DMS79 treated with DMSO at 0.1 percent for 48 hours (cell line): ENCODE results near the gene MROH7.

Experiments
- DNase-seq: peaks from one replicate; lab custom pipeline; 2025; lab: John Stamatoyannopoulos, UW

Gene MROH7

GRCh38 chr1:54640863-54641836 is at the start of gene MROH7:
TSS of gene MROH7 (plus strand) at chr1:54641786. CDS start at chr1:54652927, 11,141 bp downstream.
- DNase-seq: no peak

DNA sequence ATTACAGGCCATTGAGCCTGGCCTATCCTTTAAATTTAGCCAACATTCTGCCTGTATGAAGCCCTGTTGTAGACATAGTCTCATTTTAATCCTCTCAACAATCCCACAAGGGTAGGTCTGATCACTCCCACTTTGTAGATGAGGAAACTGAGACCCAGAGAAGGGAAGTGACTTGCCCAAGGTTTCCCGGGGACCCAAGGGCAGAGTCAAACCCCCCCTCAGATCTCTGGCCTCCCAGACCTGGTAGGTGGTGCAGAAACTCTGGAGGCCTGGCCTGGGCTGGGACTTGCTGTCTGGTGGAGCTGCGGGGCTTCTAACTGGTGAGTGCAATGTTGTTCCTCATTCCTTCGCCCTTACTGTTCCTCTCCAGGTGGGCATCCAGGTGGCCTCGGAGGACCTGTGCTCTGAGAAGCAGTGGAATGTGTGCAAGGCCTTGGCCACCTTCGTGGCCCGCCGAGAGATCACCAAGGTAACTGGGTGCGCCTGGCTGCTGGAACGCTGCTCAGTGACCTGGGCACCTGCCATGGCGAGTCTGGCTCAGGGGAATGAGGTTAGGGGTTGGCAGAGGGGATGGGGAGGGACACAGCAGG is 47.9 kb upstream of the MROH7 start:
- no peak for DNase-seq

GRCh38 chr1:54594463-54594862 is 47.1 kb upstream of the MROH7 start:
- no peak for DNase-seq

GRCh38 chr1:54595956-54596498 is 45.6 kb upstream of the MROH7 start:
- DNase-seq: no peak

- no peak for DNase-seq
Measured at GRCh38 chr1:54596756-54597155, 44.8 kb upstream of the MROH7 start.

- DNase-seq: no peak
Measured at GRCh38 chr1:54597455-54598030, 44.0 kb upstream of the MROH7 start.

DNA sequence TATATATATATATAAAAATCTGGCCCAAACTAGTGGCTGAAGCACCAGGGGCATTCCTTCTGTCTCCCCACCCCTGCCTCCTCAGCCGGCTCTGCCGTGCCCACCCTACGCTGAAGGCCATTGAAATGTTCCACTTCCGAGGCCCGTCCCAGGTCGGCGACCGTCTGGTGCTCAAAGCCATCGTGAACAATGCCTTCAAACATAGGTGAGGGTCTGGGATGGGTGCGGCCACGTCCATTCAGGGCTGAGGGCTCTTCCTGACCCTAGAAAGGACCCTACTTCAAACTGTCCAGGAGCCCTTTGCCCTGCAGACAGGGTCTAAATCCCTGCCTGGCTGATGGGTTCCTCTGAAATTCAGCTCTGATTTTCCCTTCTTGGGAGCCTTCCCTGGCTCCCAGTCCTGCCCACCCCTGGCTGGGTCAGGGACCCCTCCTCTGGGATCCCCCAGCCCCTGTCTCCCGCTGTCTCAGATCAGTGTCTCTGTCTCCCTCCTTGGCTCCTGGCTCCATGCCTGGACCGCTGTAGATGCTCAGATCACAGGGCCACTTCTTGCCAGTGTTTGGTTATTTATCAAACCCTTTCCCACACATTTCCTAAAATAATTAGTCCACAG is 42.3 kb upstream of the MROH7 start:
- DNase-seq: no peak

DNA sequence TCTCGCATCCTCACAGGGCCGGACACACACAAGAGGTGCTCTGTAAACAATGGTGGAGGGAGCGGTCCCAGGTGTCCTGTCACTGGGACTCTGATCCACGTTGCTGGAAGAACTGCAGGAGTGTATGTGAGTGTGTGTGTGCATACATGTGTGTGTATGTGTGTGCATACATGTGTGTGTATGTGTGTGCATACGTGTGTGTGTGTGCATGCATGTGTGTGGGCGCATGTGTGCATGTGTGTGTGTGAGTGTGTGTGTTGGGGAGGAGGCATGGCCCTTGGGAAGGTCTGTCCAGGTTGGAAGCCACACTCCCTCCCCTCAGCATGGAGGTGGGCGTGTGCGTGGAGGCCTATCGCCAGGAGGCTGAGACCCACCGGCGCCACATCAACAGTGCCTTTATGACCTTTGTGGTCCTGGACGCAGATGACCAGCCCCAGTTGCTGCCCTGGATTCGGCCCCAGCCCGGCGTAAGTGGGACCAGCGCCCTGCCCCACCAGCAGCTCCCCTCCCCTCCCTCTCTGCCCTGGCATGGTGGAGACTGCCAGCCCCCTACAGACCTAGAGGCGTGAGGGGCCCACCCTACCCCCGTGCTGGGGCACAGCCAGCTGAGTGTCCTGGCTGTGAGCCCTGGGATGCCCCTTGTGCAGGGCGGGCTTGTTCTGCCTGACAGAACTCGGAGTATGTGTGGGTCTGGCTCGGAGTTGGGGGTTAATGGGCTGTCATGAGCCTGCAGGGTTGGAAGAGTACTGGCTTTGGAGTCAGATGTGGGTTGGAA is 40.5 kb upstream of the MROH7 start:
- no peak for DNase-seq

DNA sequence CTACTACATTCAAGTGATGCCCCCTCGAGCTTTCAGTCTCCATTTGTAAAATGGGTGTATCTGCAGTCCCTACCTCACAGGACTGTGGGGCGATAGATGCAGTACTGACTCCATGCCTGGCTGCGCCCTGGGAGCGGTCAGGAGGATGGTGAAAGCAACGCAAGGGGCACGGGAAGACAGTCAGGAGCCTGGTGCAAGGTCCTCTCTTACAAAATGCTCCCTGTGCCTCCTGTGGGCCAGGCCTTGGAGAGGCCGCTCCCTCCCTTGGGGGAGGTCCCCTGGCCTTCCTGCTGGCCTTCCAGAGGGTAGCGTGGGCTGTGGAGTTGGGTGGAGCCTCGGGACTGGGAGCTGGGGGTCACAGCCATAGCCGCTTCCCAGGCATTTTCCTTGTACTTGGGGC is 39.9 kb upstream of the MROH7 start:
- DNase-seq: no peak

GRCh38 chr1:54602554-54602953 is 39.0 kb upstream of the MROH7 start:
- DNase-seq: no peak

GRCh38 chr1:54603241-54603640 is 38.3 kb upstream of the MROH7 start:
- DNase-seq: no peak

DNA sequence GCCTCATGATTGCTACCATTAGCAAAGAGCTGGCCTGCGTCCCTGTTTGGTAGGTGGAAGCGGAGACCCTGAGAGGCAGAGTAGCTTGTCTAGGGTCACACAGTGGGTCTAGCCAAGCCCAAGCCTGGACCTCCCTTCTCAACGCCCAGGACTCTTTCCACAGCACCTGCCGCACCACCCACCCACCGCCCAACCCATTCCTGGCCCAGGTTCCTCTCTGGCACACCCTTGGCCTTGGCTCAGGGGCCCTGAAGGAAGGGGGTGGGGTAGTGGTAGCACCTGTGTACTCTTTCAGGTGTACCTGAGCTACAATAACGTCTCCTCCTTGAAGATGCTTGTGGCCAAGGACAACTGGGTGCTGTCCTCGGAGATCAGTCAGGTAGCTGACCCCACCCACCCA is 37.5 kb upstream of the MROH7 start:
- DNase-seq: no peak

DNA sequence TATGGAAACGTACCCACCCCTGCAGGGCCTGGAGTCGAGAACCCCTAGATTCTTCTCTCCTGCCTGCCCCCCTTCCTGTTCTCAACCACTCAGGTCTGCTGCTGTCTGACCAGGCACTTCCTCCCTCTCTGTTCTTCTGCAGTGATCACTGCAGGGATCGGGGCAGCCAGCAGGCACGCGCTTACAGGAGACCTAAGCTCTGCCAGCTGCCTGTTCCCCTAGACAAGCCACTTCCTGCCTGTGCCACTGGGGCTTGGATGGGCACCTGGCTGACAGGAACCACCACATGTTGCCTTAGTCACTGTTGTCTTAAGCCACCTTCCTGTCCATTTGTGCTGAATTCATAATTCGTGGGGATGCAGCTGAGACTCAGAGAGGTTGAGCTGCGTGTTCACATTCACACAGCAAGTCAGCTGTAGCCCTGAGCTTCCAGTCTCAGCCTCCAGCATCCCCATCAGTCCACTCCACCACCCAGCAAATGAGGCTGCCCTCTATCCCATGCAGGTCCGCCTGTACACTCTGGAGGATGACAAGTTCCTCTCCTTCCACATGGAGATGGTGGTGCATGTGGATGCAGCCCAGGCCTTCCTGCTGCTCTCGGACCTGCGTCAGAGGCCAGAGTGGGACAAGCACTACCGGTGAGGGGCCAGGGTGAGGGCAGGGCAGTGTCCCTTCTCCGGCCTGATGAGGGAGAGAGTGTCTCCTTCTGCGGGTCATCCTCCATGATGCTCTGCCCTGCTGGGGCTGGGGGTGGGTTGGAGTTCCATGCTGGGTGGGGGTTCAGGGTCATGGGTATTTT is 36.8 kb upstream of the MROH7 start:
- DNase-seq: no peak

GRCh38 chr1:54606096-54606989 is 35.2 kb upstream of the MROH7 start:
- DNase-seq: no peak

- DNase-seq: no peak
Measured at GRCh38 chr1:54606990-54607325, 34.6 kb upstream of the MROH7 start.

DNA sequence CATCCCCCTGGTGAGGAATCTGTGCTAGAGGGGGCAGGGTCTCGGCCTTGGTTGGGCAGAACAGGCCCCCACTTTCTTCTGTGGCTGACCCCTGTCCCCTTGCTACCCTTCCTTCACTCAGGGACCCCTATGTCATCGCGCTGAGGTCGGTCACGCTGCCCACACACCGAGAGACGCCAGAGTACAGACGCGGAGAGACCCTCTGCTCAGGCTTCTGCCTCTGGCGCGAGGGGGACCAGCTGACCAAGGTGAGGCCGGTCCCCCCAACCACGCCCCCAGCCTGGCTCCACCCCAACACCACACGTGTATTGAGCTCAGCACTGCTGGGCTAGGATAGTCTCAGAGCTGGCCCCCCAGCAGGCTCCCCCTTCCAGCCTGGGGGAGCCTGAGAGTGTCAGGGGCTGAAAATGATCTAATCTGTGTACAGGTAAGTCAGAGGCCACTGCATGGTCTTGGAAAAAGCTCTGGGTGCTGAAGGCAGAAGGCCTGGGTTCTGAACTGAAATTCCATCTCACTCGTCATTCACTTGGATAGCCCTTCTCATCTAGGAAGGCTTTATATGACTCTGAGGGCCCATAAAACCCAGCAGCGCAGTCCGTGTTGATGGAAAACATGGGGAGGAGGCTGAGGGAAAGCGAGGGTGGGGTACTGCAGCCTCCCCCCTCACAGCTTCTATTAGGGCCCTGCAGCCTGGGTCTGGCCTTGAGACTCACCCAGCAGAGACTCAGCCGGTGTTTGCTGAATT is 33.6 kb upstream of the MROH7 start:
- no peak for DNase-seq

GRCh38 chr1:54608566-54609230 is 32.9 kb upstream of the MROH7 start:
- DNase-seq: no peak

DNA sequence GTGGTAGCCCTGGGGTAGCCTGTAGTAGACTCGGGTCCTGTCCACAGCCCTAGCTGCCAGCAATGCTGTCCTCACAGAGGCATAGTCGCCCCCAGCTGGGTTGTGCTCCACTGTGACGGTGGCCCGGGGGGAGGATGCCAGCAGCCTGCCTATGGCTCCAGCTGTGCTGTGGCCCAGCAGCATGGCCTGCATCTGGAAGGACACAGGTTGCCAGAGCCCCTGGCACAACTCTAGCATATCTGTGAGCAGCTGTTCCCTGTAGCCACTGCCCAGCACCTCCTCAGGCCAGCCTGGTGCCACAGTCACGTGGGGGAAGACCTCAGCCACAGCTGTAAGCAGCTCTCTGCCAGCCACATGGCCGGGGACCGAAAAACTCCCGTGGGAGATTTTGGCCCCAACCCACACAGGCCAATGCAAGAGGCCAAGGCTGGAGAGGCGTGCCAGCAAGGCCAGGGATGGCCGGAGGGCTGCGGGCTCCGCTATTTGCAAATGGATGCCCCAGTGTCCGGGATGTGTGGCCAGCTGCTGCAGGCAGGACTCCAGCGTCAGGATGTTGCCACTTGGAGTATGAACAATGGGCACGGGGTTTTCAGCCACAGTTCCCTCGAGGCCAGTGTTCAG is 32.2 kb upstream of the MROH7 start:
- DNase-seq: no peak
